Osteoblast (primary cell): Measurements from ENCODE around the gene OTOP2. TPM values are rescaled to one million over a fixed set of nuclear protein-coding genes. Genes with fewer than 3 reads are reported as not detected.

Experiments
- DNase-seq: peaks from one replicate; pipeline ENCODE4 v3.0.0; 2011; ENCODE audit warnings: low spot score, mixed read lengths; ENCODE audit not compliant: insufficient read length; ENCODE audit errors: missing footprints
- H2AFZ ChIP-seq: 2 replicates; pipeline ENCODE4 v1.6.0; 2011; ENCODE audit warnings: mild to moderate bottlenecking, low read length
- H3K27ac ChIP-seq: 2 replicates; pipeline ENCODE4 v1.5.1; 2011; ENCODE audit warnings: mild to moderate bottlenecking, low read depth, low read length, moderate library complexity
- H3K27me3 ChIP-seq: 2 replicates; pipeline ENCODE4 v1.6.0; 2012; ENCODE audit warnings: mild to moderate bottlenecking, control low read depth, inconsistent platforms, low read length, moderate library complexity; ENCODE audit not compliant: insufficient read depth
- H3K36me3 ChIP-seq: 2 replicates; pipeline ENCODE4 v1.5.1; 2011; ENCODE audit warnings: mild to moderate bottlenecking, low read length, control low read depth, moderate library complexity; ENCODE audit not compliant: insufficient read depth
- H3K4me1 ChIP-seq: 2 replicates; pipeline ENCODE4 v1.5.1; 2011; ENCODE audit warnings: mild to moderate bottlenecking, low read length, control low read depth, moderate library complexity; ENCODE audit not compliant: insufficient read depth
- H3K4me2 ChIP-seq: 2 replicates; pipeline ENCODE4 v1.6.0; 2011; ENCODE audit warnings: mild to moderate bottlenecking, low read length; ENCODE audit not compliant: insufficient read depth
- H3K4me3 ChIP-seq: fragments of 200-600 bp; sonication (generic); 3 replicates; pipeline ENCODE4 v1.5.1; 2012; ENCODE audit warnings: mild to moderate bottlenecking, low read length, inconsistent platforms; ENCODE audit not compliant: insufficient read depth
- H3K79me2 ChIP-seq: 2 replicates; pipeline ENCODE4 v1.6.0; 2012; ENCODE audit warnings: mild to moderate bottlenecking, low read length, control low read depth, inconsistent platforms; ENCODE audit not compliant: insufficient read depth
- H3K9me3 ChIP-seq: 2 replicates; pipeline ENCODE4 v1.5.1; 2011; ENCODE audit warnings: low read depth, low read length, control low read depth
- H4K20me1 ChIP-seq: 2 replicates; pipeline ENCODE4 v1.6.0; 2012; ENCODE audit warnings: mild to moderate bottlenecking, low read length, control low read depth; ENCODE audit not compliant: insufficient read depth
- total RNA-seq: library from RNA; depleted of rRNA; stranded (reverse); fragments of >200 nt; gene quantifications from 2 replicates; pipeline ENCODE4 v1.2.3, GENCODE V29; 2012
- TF ChIP-seq, protein P1 (sequence below): IDR thresholded peaks from 2 replicates; pipeline ENCODE4 v1.5.1; 2011; ENCODE audit warnings: mild to moderate bottlenecking, low read depth, low read length, moderate library complexity; ENCODE audit errors: extremely low read depth

OTOP2 gene
- total RNA-seq, 1 donor = not detected

DNA sequence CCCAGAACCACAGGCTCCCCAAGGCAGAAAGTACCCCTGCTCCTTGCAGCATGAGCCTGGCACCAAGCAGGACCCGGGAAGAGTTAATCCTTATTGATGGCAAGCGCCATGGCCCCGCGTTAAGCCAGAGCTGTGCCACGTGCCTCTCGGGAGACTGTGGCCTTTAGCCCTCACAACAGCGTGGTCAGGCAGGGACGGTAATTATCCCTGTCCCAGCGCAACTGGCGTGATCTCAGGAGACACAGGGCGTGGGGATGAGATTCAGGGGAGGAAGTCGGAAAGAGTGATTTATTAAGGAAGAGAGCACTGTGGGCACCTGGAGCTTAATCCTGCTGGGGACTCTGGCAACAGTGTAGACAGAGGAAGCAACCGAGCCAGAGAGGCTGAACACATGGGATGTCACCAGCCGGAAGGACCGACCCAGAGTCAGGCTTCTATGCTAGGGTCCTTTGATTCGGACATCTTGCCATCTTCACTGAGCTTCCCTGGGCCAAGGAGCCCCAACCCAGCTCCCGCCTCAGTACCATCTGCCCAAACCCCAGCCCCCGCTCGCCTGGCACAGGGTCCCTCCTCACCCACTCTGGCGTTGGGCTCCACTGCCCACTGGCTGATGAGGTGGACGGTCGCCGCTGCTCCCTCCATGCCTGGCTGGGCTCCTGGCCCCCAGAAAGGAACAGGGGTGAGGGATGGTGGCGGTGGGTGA, 28.5 kb downstream of the OTOP2 start:
- no peak for DNase-seq
- H2AFZ ChIP-seq = no peak overlapping the region
- H4K20me1 ChIP-seq = no peaks in the 10 kb centered on the region
- H3K36me3 ChIP-seq = no peaks in the 10 kb centered on the region
- H3K79me2 ChIP-seq = no peaks in the 10 kb centered on the region
- no peak overlapping the region for H3K27ac ChIP-seq
- no peaks in the 10 kb centered on the region for H3K4me1 ChIP-seq
- no peak overlapping the region for H3K4me3 ChIP-seq
- no peak overlapping the region for H3K4me2 ChIP-seq
- TF ChIP-seq, protein P1, sequence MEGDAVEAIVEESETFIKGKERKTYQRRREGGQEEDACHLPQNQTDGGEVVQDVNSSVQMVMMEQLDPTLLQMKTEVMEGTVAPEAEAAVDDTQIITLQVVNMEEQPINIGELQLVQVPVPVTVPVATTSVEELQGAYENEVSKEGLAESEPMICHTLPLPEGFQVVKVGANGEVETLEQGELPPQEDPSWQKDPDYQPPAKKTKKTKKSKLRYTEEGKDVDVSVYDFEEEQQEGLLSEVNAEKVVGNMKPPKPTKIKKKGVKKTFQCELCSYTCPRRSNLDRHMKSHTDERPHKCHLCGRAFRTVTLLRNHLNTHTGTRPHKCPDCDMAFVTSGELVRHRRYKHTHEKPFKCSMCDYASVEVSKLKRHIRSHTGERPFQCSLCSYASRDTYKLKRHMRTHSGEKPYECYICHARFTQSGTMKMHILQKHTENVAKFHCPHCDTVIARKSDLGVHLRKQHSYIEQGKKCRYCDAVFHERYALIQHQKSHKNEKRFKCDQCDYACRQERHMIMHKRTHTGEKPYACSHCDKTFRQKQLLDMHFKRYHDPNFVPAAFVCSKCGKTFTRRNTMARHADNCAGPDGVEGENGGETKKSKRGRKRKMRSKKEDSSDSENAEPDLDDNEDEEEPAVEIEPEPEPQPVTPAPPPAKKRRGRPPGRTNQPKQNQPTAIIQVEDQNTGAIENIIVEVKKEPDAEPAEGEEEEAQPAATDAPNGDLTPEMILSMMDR = no peak
- peaks cover 8% of the 10 kb centered on the region for H3K27me3 ChIP-seq
- H3K9me3 ChIP-seq = no peaks in the 10 kb centered on the region

DNA sequence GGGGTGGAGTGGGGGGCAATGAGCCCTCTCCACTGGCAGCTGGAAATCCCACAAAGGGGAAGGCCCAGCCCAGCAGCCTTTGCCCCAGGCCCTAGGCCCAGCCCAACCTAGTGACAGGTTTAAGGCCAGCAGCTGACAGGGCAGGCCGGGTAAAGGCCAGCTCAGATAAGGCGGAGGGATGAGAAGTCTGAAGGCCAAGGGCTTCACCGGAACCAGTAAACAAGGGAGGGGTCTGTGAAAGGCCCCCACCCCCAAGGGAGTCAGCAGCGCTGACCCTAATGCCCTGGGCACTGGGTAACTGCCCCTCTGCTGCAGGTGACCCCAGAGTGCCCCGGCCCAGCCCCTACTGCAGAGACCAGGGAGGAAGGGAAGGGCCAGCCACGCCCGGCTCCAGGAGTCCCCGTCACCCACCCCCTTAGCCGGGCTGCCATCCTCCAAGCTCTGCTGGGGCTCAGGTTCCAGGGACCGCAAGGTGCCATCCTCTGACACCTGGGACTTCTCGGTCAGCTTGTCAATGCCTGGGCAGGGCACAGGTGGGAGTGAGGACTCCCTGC, 29.1 kb downstream of the OTOP2 start:
- peak; percentile 90 for DNase-seq
- H3K36me3 ChIP-seq = no peaks in the 10 kb centered on the region
- no peak overlapping the region for H2AFZ ChIP-seq
- H3K4me1 ChIP-seq = no peaks in the 10 kb centered on the region
- TF ChIP-seq, protein P1 = no peak
- H3K79me2 ChIP-seq = no peaks in the 10 kb centered on the region
- H3K4me3 ChIP-seq = no peak overlapping the region
- H3K4me2 ChIP-seq = no peak overlapping the region
- no peaks in the 10 kb centered on the region for H4K20me1 ChIP-seq
- H3K27me3 ChIP-seq = peaks cover 5% of the 10 kb centered on the region
- H3K9me3 ChIP-seq = no peaks in the 10 kb centered on the region
- H3K27ac ChIP-seq = no peak overlapping the region

DNA sequence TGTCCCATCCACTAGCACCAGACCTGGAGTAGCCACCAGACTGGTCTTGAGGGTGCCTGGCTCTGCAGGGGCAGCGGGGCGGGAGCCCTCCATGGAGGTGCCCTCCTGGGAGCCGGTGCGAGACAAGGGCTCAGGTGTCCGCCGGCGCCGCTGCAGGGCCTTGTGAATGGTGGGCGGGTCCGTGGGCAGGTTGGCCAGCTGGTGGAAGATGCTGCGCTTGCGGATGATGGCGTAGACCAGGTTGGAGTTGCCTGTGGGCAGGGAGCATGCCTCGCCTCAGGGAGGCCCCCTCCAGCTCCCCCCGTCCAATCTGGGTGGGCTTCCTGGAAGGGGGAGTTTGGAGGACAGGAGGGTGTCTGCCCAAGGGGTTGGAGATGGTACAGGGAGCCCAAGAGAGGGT, 30.0 kb downstream of the OTOP2 start:
- DNase-seq = no peak
- Histone ChIP-seq H3K36me3 (no peaks in the 10 kb centered on the region), H3K4me1 (no peaks in the 10 kb centered on the region), H3K79me2 (no peaks in the 10 kb centered on the region), H2AFZ (no peak overlapping the region), H3K9me3 (no peaks in the 10 kb centered on the region), H3K27ac (no peak overlapping the region), H3K27me3 (peaks cover 5% of the 10 kb centered on the region), H3K4me2 (no peak overlapping the region), H4K20me1 (no peaks in the 10 kb centered on the region), H3K4me3 (no peak overlapping the region)
- TF ChIP-seq, protein P1 = no peak

DNA sequence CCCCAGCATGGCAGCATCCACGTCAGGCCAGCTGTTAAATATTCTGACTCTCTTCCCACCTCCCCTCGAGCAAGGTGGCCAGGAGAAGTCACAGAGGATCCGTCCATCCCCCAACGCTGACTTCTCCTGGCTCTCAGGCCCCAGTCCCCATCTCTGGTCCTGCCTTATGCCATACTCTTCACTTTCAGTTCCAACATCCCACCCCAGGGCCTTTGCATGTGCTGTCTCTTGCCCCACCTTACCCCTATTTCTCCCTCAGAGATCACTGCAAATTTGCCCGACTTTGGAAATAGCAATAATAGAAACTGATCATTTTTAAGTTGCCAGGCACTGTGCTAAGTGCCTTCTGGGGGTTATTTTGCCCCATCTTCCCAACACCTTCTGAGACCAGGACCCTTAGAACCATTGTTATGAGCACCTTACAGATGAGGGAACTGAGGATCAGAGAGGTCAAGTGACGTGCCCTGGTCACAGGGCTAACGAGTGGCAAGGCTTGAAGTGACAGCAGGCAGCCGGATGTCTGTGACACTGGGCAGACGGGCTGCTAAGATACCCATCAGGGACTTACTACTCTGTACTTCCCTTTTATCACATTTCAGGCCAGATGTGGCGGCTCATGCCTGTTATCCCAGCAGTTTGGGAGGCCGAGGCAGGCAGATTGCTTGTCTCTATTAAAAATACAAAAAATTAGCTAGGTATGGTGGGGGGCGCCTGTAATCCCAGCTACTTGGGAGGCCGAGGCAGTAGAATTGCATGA, 30.8 kb downstream of the OTOP2 start:
- no peak overlapping the region for H3K4me2 ChIP-seq
- no peaks in the 10 kb centered on the region for H3K79me2 ChIP-seq
- peaks cover 5% of the 10 kb centered on the region for H3K27me3 ChIP-seq
- TF ChIP-seq, protein P1 = no peak
- no peaks in the 10 kb centered on the region for H3K36me3 ChIP-seq
- no peaks in the 10 kb centered on the region for H3K9me3 ChIP-seq
- no peaks in the 10 kb centered on the region for H4K20me1 ChIP-seq
- no peaks in the 10 kb centered on the region for H3K4me1 ChIP-seq
- no peak for DNase-seq
- H3K4me3 ChIP-seq = no peak overlapping the region
- no peak overlapping the region for H2AFZ ChIP-seq
- no peak overlapping the region for H3K27ac ChIP-seq
